IMR-90 (cell line): ENCODE measurements around the gene PSMD9. TPM values are rescaled to one million over a fixed set of nuclear protein-coding genes. Genes with fewer than 3 reads are reported as not detected.

ENCODE experiments used
- ATAC-seq: fragments of 200-7000 bp; cut with Tn5 transposase; 2 replicates; pipeline ENCODE4 v1.9.1; 2020; ENCODE audit warnings: low read depth, mild to moderate bottlenecking, moderate library complexity
- BruUV-seq: library from RNA; stranded (reverse); fragments of 400-500 nt; replicated peaks from 2 replicates; lab custom pipeline; 2021; lab: Mats Ljungman, UMichigan
- CTCF ChIA-PET: fragments of 300-600 bp; formaldehyde crosslinking; extraction: SDS; loops from one replicate; lab custom pipeline; 2021; ENCODE audit warnings: antibody characterized with exemption; lab: Yijun Ruan, JAX
- POLR2A ChIA-PET: fragments of 300-600 bp; sonication (Branson Sonifier 250); formaldehyde crosslinking; loops from one replicate; lab custom pipeline; 2022; ENCODE audit warnings: antibody characterized with exemption; ENCODE audit not compliant: unreplicated experiment; lab: Charles Lee
- DNase-seq: peaks from one replicate; pipeline ENCODE4 v3.0.0; 2013
- H2AFZ ChIP-seq: replicated peaks from 2 replicates; pipeline ENCODE3; 2013; ENCODE audit warnings: low read length, mild to moderate bottlenecking; ENCODE audit not compliant: poor library complexity
- H2AK5ac ChIP-seq: 2 replicates; pipeline ENCODE4 v1.6.1; 2013; ENCODE audit warnings: low read depth, low read length, inconsistent platforms
- H2AK9ac ChIP-seq: replicated peaks from 2 replicates; pipeline ENCODE3; 2013; ENCODE audit warnings: mild to moderate bottlenecking, low read depth, low read length, moderate library complexity; ENCODE audit not compliant: poor library complexity
- H2BK120ac ChIP-seq: 2 replicates; pipeline ENCODE4 v1.6.1; 2013; ENCODE audit warnings: low read depth, low read length, inconsistent platforms
- H2BK15ac ChIP-seq: 3 replicates; pipeline ENCODE4 v1.6.1; 2013; ENCODE audit warnings: low read depth, low read length, inconsistent platforms
- H2BK20ac ChIP-seq: 2 replicates; pipeline ENCODE4 v1.6.1; 2013; ENCODE audit warnings: low read depth, mild to moderate bottlenecking, inconsistent platforms, low read length, moderate library complexity
- H2BK5ac ChIP-seq: 2 replicates; pipeline ENCODE4 v1.6.1; 2013; ENCODE audit warnings: mild to moderate bottlenecking, low read depth, low read length, inconsistent platforms; ENCODE audit not compliant: poor library complexity, severe bottlenecking
- H3K14ac ChIP-seq: replicated peaks from 2 replicates; pipeline ENCODE4 v1.6.1; 2013; ENCODE audit warnings: low read depth, low read length, inconsistent platforms
- H3K18ac ChIP-seq: 2 replicates; pipeline ENCODE4 v1.6.1; 2013; ENCODE audit warnings: low read depth, low read length, control low read depth
- H3K23ac ChIP-seq: 2 replicates; pipeline ENCODE4 v1.6.1; 2013; ENCODE audit warnings: low read depth, low read length, inconsistent platforms
- H3K27ac ChIP-seq: 2 replicates; pipeline ENCODE4 v1.5.1; 2013; ENCODE audit warnings: mild to moderate bottlenecking, control low read depth, low read length; ENCODE audit not compliant: insufficient read depth
- H3K27me3 ChIP-seq: 2 replicates; pipeline ENCODE4 v1.6.1; 2013; ENCODE audit warnings: low read length; ENCODE audit not compliant: control insufficient read depth, insufficient read depth
- H3K36me3 ChIP-seq: 2 replicates; pipeline ENCODE4 v1.6.1; 2013; ENCODE audit warnings: low read length, mixed read lengths; ENCODE audit not compliant: control insufficient read depth, insufficient read depth
- H3K4ac ChIP-seq: 2 replicates; pipeline ENCODE4 v1.6.1; 2013; ENCODE audit warnings: low read depth, low read length, inconsistent platforms
- H3K4me1 ChIP-seq: 2 replicates; pipeline ENCODE4 v1.6.1; 2013; ENCODE audit warnings: low read length, mixed read lengths; ENCODE audit not compliant: control insufficient read depth, insufficient read depth
- H3K4me2 ChIP-seq: 2 replicates; pipeline ENCODE4 v1.6.1; 2013; ENCODE audit warnings: low read depth, mild to moderate bottlenecking, control low read depth, low read length, moderate library complexity
- H3K4me3 ChIP-seq: 2 replicates; pipeline ENCODE4 v1.5.1; 2013; ENCODE audit warnings: low read depth, mild to moderate bottlenecking, control low read depth, low read length, moderate library complexity; ENCODE audit not compliant: insufficient read depth
- H3K56ac ChIP-seq: 2 replicates; pipeline ENCODE4 v1.6.1; 2013; ENCODE audit warnings: low read length, inconsistent platforms; ENCODE audit not compliant: insufficient read depth; ENCODE audit errors: extremely low read depth
- H3K79me1 ChIP-seq, 2 experiments: 2 replicates each; pipeline ENCODE4 v1.6.1; 2013; ENCODE audit warnings: low read length in 2 of 2, inconsistent platforms in 1 of 2, low read depth in 1 of 2
- H3K9ac ChIP-seq: 2 replicates; pipeline ENCODE4 v1.6.1; 2013; ENCODE audit warnings: low read depth, low read length, control low read depth
- H3K9me1 ChIP-seq: 2 replicates; pipeline ENCODE4 v1.6.1; 2013; ENCODE audit warnings: low read length, inconsistent platforms; ENCODE audit not compliant: insufficient read depth
- H3K9me3 ChIP-seq: 2 replicates; pipeline ENCODE4 v1.6.1; 2013; ENCODE audit warnings: low read length; ENCODE audit not compliant: control insufficient read depth, insufficient read depth
- H4K20me1 ChIP-seq: 2 replicates; pipeline ENCODE4 v1.6.1; 2013; ENCODE audit warnings: low read length, inconsistent platforms; ENCODE audit not compliant: insufficient read depth
- H4K5ac ChIP-seq: 2 replicates; pipeline ENCODE4 v1.6.1; 2013; ENCODE audit warnings: mild to moderate bottlenecking, low read depth, low read length, control low read depth
- H4K8ac ChIP-seq, 2 experiments: 2 replicates each; pipeline ENCODE4 v1.6.1; 2013; ENCODE audit warnings: low read depth in 2 of 2, low read length in 2 of 2, control low read depth in 1 of 2, inconsistent platforms in 1 of 2
- H4K91ac ChIP-seq: 2 replicates; pipeline ENCODE4 v1.6.1; 2013; ENCODE audit warnings: low read depth, low read length, inconsistent platforms; ENCODE audit not compliant: insufficient read depth
- MAFK ChIP-seq: IDR thresholded peaks from 2 replicates; pipeline ENCODE4 v1.6.1; 2012; ENCODE audit warnings: low read depth, low read length, improper control_type of control experiment
- MXI1 ChIP-seq: IDR thresholded peaks from 2 replicates; pipeline ENCODE4 v1.6.1; 2012; ENCODE audit warnings: low read depth, mild to moderate bottlenecking, low read length, moderate library complexity, borderline replicate concordance
- SMC3 ChIP-seq: fragments of 150-350 bp; IDR thresholded peaks from 2 replicates; pipeline ENCODE4 v1.6.1; 2016; ENCODE audit warnings: low read depth, mild to moderate bottlenecking, antibody characterized with exemption, low read length, moderate library complexity
- WGBS, 2 experiments: methylation state at CpG; one replicate each; pipeline versions ENCODE4 v1.1.5 to v1.1.7; 2013; ENCODE audit warnings: missing lambda C conversion rate in 2 of 2; ENCODE audit not compliant: insufficient read length in 1 of 2; ENCODE audit errors: extremely low coverage in 2 of 2; 5-methylcytosine and 5-hydroxymethylcytosine counted together
- dilution Hi-C: fragments of 300-500 bp; cut with HindIII; formaldehyde crosslinking; loops from one replicate; pipeline ENCODE4 v1.14.3; 2018; ENCODE audit warnings: low sequenced_read_pairs; ENCODE audit not compliant: unreplicated experiment
- in situ Hi-C: fragments of 300-500 bp; cut with MboI; formaldehyde crosslinking; loops from 3 replicates; pipeline ENCODE4 v1.14.3; 2019; ENCODE audit warnings: low sequenced_read_pairs, inconsistent platforms, mixed read lengths
- intact Hi-C: fragments of 100-400 bp; cut with micrococcal nuclease; formaldehyde crosslinking; loops from 2 replicates; pipeline ENCODE4 v1.10.0; 2022
- polyA plus RNA-seq, 3 experiments: library from polyadenylated mRNA; depleted of rRNA; stranded (reverse); fragments of >200 nt; gene quantifications; 2 replicates each; pipeline ENCODE4 v1.2.3, GENCODE V29; 2012; ENCODE audit warnings: low replicate concordance in 1 of 3
- total RNA-seq: library from RNA; depleted of rRNA; stranded (reverse); fragments of >200 nt; gene quantifications from 2 replicates; pipeline ENCODE4 v1.2.3, GENCODE V29; 2012

PSMD9 gene
- total and polyA plus RNA-seq, 2 of the 4 experiments (the other 2 are of a cell fraction): 135 to 142 TPM

GRCh38 chr12:121858318-121858661 is 30.3 kb upstream of the PSMD9 start:
- peak overlapping the region in 1 of 2 experiments; percentile 54; a peak in 1 of 4 replicates for H4K8ac ChIP-seq

More at GRCh38 chr12:121858318-121858661, 30.3 kb upstream of the PSMD9 start:
- Histone ChIP-seq H3K14ac (no peak overlapping the region; the same call in 1 of the 2 replicates), H2BK20ac (0 out of 2 replicates have a peak overlapping the region, but pooled peaks have one; percentile 29), H3K36me3 (no peaks in the 10 kb centered on the region), H3K79me1 (peaks cover 0 to 4% of the 10 kb centered on the region in 2 experiments; a peak in 1 of 4 replicates), H4K91ac (no peak overlapping the region), H3K4me2 (no peak overlapping the region), H2AFZ (peak overlapping the region; percentile 65), H2BK5ac (peak overlapping the region; percentile 17), H3K9me1 (peaks cover 14% of the 10 kb centered on the region), H4K20me1 (no peaks in the 10 kb centered on the region), H3K9ac (no peak overlapping the region), H2AK5ac (0 out of 2 replicates have a peak overlapping the region, but pooled peaks have one; percentile 47), H3K18ac (0 out of 2 replicates have a peak overlapping the region, but pooled peaks have one; percentile 11), H2AK9ac (peak overlapping the region; percentile 83), H2BK120ac (peak overlapping the region; percentile 60; the same call in 1 of the 2 replicates), H2BK15ac (no peak overlapping the region; the same call in 2 of the 3 replicates), H3K27ac (peak overlapping the region; percentile 22; the same call in 1 of the 2 replicates), H3K27me3 (no peaks in the 10 kb centered on the region; the same call in 1 of the 2 replicates), H4K5ac (no peak overlapping the region), H3K4me3 (no peak overlapping the region), H3K23ac (0 out of 2 replicates have a peak overlapping the region, but pooled peaks have one; percentile 20), H3K9me3 (no peaks in the 10 kb centered on the region), H3K4me1 (peaks cover 19% of the 10 kb centered on the region), H3K56ac (no peak overlapping the region), H3K4ac (peak overlapping the region; percentile 77; the same call in 1 of the 2 replicates)
- intact Hi-C loops: no loop called here
- no TSS peak for BruUV-seq
- DNase-seq (no peak), ATAC-seq (no peak)
- ChIA-PET CTCF (interaction anchor here (1.4 kb wide), 1 partner anchor 15 kb away, joined by 4 read pairs; no protein-coding TSS in a partner anchor), POLR2A (no interaction called here)
- dilution Hi-C loops: no loop called here
- TF ChIP-seq MAFK (no peak), MXI1 (no peak), SMC3 (no peak)
- in situ Hi-C loops: no loop called here
- no CpG with 5 or more reads among the region's 10 CpGs for WGBS, 2 experiments
